Measurements from ENCODE around the gene SLC35G6.

DNA sequence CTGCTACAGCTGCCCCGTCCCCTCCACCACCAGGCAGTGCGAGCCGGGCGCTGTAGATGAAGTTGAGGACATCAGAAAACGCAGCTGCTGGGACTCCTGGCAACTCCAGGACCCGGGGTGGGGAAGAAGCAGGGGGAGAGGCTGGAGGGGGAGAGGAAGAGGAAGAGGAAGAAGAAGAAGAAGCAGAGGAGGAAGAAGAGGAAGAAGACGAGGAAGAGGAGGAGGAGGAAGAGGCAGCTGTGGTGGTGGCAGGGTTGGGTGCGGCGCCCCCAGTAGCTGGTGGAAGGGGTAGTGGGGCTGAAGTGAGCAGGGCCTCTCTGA is 15.0 kb upstream of the SLC35G6 start:
- TF ChIP-seq, protein P1, sequence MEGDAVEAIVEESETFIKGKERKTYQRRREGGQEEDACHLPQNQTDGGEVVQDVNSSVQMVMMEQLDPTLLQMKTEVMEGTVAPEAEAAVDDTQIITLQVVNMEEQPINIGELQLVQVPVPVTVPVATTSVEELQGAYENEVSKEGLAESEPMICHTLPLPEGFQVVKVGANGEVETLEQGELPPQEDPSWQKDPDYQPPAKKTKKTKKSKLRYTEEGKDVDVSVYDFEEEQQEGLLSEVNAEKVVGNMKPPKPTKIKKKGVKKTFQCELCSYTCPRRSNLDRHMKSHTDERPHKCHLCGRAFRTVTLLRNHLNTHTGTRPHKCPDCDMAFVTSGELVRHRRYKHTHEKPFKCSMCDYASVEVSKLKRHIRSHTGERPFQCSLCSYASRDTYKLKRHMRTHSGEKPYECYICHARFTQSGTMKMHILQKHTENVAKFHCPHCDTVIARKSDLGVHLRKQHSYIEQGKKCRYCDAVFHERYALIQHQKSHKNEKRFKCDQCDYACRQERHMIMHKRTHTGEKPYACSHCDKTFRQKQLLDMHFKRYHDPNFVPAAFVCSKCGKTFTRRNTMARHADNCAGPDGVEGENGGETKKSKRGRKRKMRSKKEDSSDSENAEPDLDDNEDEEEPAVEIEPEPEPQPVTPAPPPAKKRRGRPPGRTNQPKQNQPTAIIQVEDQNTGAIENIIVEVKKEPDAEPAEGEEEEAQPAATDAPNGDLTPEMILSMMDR (conservative IDR thresholded peaks at IDR 0.05; ENCODE audit: low read depth, low read length), result no peak
- TF ChIP-seq EZH2 (IDR thresholded peaks at IDR 0.05; ENCODE audit: low read length, unreplicated experiment), result no peak
